ENCODE results near the gene RAD51B.

GRCh38 chr14:68711561-68712309 is 892.2 kb downstream of the RAD51B start:
- TF ChIP-seq, protein P1, sequence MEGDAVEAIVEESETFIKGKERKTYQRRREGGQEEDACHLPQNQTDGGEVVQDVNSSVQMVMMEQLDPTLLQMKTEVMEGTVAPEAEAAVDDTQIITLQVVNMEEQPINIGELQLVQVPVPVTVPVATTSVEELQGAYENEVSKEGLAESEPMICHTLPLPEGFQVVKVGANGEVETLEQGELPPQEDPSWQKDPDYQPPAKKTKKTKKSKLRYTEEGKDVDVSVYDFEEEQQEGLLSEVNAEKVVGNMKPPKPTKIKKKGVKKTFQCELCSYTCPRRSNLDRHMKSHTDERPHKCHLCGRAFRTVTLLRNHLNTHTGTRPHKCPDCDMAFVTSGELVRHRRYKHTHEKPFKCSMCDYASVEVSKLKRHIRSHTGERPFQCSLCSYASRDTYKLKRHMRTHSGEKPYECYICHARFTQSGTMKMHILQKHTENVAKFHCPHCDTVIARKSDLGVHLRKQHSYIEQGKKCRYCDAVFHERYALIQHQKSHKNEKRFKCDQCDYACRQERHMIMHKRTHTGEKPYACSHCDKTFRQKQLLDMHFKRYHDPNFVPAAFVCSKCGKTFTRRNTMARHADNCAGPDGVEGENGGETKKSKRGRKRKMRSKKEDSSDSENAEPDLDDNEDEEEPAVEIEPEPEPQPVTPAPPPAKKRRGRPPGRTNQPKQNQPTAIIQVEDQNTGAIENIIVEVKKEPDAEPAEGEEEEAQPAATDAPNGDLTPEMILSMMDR (IDR thresholded peaks at IDR 0.05): no peak
- TF ChIP-seq POLR2A (IDR thresholded peaks at IDR 0.05): no peak
